ENCODE measurements around the gene CABP5. TPM values are rescaled to one million over a fixed set of nuclear protein-coding genes. Genes with fewer than 3 reads are reported as not detected.
"Not testable (repeated sequence)": the region's sequence is repeated elsewhere in the genome, so short reads cannot be mapped to it uniquely, and the experiment has no call there.

Gene CABP5
- total RNA-seq, 3 donors from 2014 or later (not counting 1 experiment from before 2014, with no cell fraction given): 0.38 to 0.96 TPM; not detected in 1

DNA sequence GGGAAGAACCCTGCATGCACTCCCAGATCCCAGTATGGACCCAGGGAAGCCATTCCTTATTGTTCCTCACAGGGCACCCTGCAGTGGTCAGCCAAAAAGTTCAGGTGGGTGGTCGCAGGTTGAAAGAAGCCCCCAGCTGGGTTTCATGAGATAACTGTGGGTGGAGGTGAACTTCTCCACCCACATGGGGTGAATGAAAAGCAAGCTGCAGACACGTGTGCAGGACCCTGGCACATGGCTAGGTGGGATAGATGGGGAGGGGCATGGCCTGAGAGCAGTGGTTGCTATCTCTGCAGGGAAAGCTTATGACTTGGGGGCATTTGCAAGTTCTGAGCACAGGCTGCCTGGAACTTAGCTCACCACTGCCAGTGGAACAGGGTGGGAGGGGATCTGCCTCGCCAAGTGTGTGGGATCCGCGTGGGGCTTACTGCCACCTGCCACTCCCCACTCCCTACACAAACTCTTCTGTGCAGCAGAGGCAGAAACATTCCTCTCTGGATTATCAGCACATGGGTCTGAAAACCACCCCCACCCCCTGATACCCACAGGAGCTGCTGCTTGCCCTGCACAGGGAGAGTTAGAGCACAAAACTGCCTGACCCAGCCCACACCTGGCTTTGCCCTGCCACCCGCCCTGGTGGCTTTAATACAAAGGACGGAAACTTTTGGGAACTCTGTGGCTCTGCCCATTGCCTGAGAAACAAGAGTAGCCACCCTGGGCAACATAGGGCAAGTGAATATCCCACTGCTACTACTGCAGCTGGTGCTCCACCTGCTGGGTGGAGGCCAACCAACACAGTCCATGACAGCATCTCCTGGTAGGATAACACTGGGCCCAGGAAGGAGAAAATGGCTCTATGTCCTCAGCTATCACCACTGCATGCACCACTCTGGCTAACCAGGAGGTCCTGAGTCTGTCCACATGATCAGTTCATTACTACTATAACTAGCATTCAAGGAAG, 42.3 kb upstream of the CABP5 start:
- Mint-ChIP-seq H3K9me3 (no peaks in the 10 kb centered on the region), H3K27ac (no peak overlapping the region), H3K4me1 (no peaks in the 10 kb centered on the region), H3K27me3 (ENCODE audit: low read depth in 2 of 2) (peaks cover 7% of the 10 kb centered on the region in 2 donors), H3K4me3 (no peak overlapping the region), H3K36me3 (no peaks in the 10 kb centered on the region)
- 92% methylated on average over 7 of the region's 7 CpGs for WGBS (ENCODE audit: insufficient coverage)
- Histone ChIP-seq H3K27me3 (ENCODE audit: control insufficient read depth, insufficient read depth, low read length) (no peaks in the 10 kb centered on the region), H3K36me3 (ENCODE audit: control insufficient read depth, insufficient read depth, low read length) (no peaks in the 10 kb centered on the region), H3K27ac (ENCODE audit: low read length) (no peak overlapping the region), H3K4me3 (ENCODE audit: low read length) (no peak overlapping the region), H3K4me1 (ENCODE audit: control insufficient read depth, insufficient read depth, low read length) (no peaks in the 10 kb centered on the region), H3K9me3 (ENCODE audit: control insufficient read depth, insufficient read depth, low read length) (no peaks in the 10 kb centered on the region)
- no peak for DNase-seq
- no peak for ATAC-seq
- TF ChIP-seq, protein P1, sequence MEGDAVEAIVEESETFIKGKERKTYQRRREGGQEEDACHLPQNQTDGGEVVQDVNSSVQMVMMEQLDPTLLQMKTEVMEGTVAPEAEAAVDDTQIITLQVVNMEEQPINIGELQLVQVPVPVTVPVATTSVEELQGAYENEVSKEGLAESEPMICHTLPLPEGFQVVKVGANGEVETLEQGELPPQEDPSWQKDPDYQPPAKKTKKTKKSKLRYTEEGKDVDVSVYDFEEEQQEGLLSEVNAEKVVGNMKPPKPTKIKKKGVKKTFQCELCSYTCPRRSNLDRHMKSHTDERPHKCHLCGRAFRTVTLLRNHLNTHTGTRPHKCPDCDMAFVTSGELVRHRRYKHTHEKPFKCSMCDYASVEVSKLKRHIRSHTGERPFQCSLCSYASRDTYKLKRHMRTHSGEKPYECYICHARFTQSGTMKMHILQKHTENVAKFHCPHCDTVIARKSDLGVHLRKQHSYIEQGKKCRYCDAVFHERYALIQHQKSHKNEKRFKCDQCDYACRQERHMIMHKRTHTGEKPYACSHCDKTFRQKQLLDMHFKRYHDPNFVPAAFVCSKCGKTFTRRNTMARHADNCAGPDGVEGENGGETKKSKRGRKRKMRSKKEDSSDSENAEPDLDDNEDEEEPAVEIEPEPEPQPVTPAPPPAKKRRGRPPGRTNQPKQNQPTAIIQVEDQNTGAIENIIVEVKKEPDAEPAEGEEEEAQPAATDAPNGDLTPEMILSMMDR (IDR thresholded peaks at IDR 0.05): no peak
- intact Hi-C loops (cut with micrococcal nuclease): no loop called here

DNA sequence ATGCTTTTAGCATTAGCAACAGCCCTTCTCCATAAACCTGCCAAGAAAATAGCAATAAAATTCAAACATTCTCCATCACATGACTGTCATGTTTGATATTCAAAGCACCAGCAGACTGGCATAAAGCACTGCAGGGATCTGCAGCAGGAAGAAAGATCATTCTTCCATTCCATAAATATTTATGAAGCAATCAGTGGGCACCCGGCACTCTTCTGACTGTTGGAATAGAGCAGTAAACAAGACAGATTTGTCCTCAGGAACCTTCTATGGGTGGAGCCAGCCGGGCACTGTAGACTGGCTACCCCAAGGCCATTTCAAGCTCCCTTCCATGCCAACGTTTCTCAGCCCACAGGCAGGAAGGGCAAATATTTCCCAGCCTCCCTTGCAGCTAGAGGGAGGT, 41.2 kb upstream of the CABP5 start:
- H3K9me3 ChIP-seq (ENCODE audit: control insufficient read depth, insufficient read depth, low read length): no peaks in the 10 kb centered on the region
- ATAC-seq (no peak), DNase-seq (no peak)
- no peak overlapping the region for H3K27ac Mint-ChIP-seq
- H3K4me1 Mint-ChIP-seq: no peaks in the 10 kb centered on the region
- no peaks in the 10 kb centered on the region for H3K27me3 ChIP-seq (ENCODE audit: control insufficient read depth, insufficient read depth, low read length)
- TF ChIP-seq, protein P1 (IDR thresholded peaks at IDR 0.05): no peak
- H3K27me3 Mint-ChIP-seq (ENCODE audit: low read depth in 2 of 2): peaks cover 5 to 9% of the 10 kb centered on the region in 2 donors
- H3K36me3 Mint-ChIP-seq: no peaks in the 10 kb centered on the region
- H3K4me3 Mint-ChIP-seq: no peak overlapping the region
- 51% methylated on average over 3 of the region's 3 CpGs for WGBS (ENCODE audit: insufficient coverage)
- no peak overlapping the region for H3K27ac ChIP-seq (ENCODE audit: low read length)
- H3K9me3 Mint-ChIP-seq: no peaks in the 10 kb centered on the region
- no peak overlapping the region for H3K4me3 ChIP-seq (ENCODE audit: low read length)
- no peaks in the 10 kb centered on the region for H3K36me3 ChIP-seq (ENCODE audit: control insufficient read depth, insufficient read depth, low read length)
- no peaks in the 10 kb centered on the region for H3K4me1 ChIP-seq (ENCODE audit: control insufficient read depth, insufficient read depth, low read length)
- intact Hi-C loops (cut with micrococcal nuclease): no loop called here

DNA sequence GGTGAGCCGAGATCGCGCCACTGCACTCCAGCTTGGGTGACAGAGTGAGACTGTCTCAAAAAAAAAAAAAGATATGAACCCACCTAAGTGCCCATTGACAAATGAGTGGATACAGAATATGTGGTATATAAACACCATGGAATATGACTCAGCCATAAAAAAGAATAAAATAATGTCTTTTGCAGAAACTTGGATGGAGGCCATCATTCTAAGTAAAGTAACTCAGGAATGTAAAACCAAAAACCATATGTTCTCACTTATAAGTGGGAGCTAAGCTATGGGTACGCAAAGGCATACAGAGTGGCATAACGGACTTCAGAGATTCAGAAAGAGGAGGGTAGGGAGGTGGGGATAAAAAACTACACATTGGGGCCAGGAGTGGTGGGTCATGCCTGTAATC, 37.2 kb upstream of the CABP5 start:
- Histone ChIP-seq H3K27ac (ENCODE audit: low read length) (no peak overlapping the region), H3K27me3 (ENCODE audit: control insufficient read depth, insufficient read depth, low read length) (no peaks in the 10 kb centered on the region), H3K4me3 (ENCODE audit: low read length) (no peak overlapping the region), H3K36me3 (ENCODE audit: control insufficient read depth, insufficient read depth, low read length) (no peaks in the 10 kb centered on the region), H3K4me1 (ENCODE audit: control insufficient read depth, insufficient read depth, low read length) (no peaks in the 10 kb centered on the region), H3K9me3 (ENCODE audit: control insufficient read depth, insufficient read depth, low read length) (no peaks in the 10 kb centered on the region)
- no peaks in the 10 kb centered on the region for H3K4me1 Mint-ChIP-seq
- peaks cover 5 to 7% of the 10 kb centered on the region in 2 donors for H3K27me3 Mint-ChIP-seq (ENCODE audit: low read depth in 2 of 2)
- TF ChIP-seq, protein P1 (IDR thresholded peaks at IDR 0.05): no peak
- H3K27ac Mint-ChIP-seq: no peak overlapping the region
- DNase-seq: no peak
- WGBS (ENCODE audit: insufficient coverage): 97% methylated on average over 5 of the region's 5 CpGs
- ATAC-seq: no peak
- H3K36me3 Mint-ChIP-seq: no peaks in the 10 kb centered on the region
- no peak overlapping the region for H3K4me3 Mint-ChIP-seq
- intact Hi-C loops (cut with micrococcal nuclease): no loop called here
- no peaks in the 10 kb centered on the region for H3K9me3 Mint-ChIP-seq

DNA sequence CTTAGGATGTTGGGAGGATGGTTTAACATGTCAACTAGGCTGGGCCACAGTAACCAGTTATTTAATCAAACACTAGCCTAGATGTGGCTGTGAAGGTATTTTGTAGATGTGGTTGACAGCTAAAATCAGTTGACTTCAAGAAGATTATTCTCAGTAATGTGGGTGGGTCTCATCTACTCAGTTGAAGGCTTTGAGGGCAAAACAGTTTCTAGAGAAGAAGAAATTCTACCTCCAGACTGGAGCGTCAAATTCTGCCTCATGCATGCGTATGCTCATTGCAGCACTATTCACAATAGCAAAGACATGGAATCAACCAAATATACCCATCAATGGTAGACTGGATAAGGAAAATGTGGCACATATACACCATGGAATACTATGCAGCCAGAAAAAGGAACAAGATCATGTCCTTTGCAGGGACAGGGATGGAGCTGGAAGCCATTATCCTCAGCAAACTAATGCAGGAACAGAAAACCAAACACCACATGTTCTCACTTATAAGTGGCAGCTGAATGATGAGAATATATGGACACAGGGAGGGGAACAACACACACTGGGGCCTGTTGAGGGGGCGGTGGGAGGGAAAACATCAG, 26.4 kb upstream of the CABP5 start:
- H3K9me3 ChIP-seq (ENCODE audit: control insufficient read depth, insufficient read depth, low read length); H3K27ac Mint-ChIP-seq; H3K4me3 Mint-ChIP-seq; DNase-seq; H3K36me3 Mint-ChIP-seq; H3K4me1 Mint-ChIP-seq; H3K27me3 ChIP-seq (ENCODE audit: control insufficient read depth, insufficient read depth, low read length); H3K9me3 Mint-ChIP-seq; H3K4me1 ChIP-seq (ENCODE audit: control insufficient read depth, insufficient read depth, low read length); ATAC-seq; H3K27ac ChIP-seq (ENCODE audit: low read length); H3K4me3 ChIP-seq (ENCODE audit: low read length); intact Hi-C loops (cut with micrococcal nuclease); H3K36me3 ChIP-seq (ENCODE audit: control insufficient read depth, insufficient read depth, low read length); H3K27me3 Mint-ChIP-seq (ENCODE audit: low read depth in 2 of 2): not testable (repeated sequence)
- WGBS (ENCODE audit: insufficient coverage): 97% methylated on average over 2 of the region's 3 CpGs

Measured in natural killer cell (primary cell).